Spinal cord (tissue), 10 donors: Measurements from ENCODE around the gene CEP89. TPM values are rescaled to one million over a fixed set of nuclear protein-coding genes. Genes with fewer than 3 reads are reported as not detected.
"Not testable (repeated sequence)": the region's sequence is repeated elsewhere in the genome, so short reads cannot be mapped to it uniquely, and the experiment has no call there.

Source experiments
- DNase-seq, 6 donors: peaks; one replicate each; pipeline versions ENCODE4 v3.0.0 to v3.0.0-alpha.2; 2013 to 2015; ENCODE audit warnings: low spot score in 6 of 6, low read depth in 4 of 6
- H3K27ac ChIP-seq: one replicate; pipeline ENCODE4 v1.5.1; 2013; ENCODE audit warnings: low read depth, low read length, control low read depth
- H3K27me3 ChIP-seq: one replicate; pipeline ENCODE4 v1.6.1; 2013; ENCODE audit warnings: low read length; ENCODE audit not compliant: control insufficient read depth, insufficient read depth
- H3K36me3 ChIP-seq: one replicate; pipeline ENCODE4 v1.6.1; 2013; ENCODE audit warnings: low read length; ENCODE audit not compliant: control insufficient read depth, insufficient read depth
- H3K4me1 ChIP-seq: one replicate; pipeline ENCODE4 v1.6.1; 2013; ENCODE audit warnings: low read length; ENCODE audit not compliant: control insufficient read depth, insufficient read depth
- H3K4me3 ChIP-seq: one replicate; pipeline ENCODE4 v1.5.1; 2013; ENCODE audit warnings: low read depth, low read length, control low read depth
- H3K9me3 ChIP-seq: one replicate; pipeline ENCODE4 v1.6.1; 2013; ENCODE audit warnings: low read length; ENCODE audit not compliant: control insufficient read depth, insufficient read depth
- WGBS: methylation state at CpG from one replicate; pipeline ENCODE4 v1.1.5; 2013; ENCODE audit warnings: missing lambda C conversion rate; ENCODE audit not compliant: insufficient coverage; 5-methylcytosine and 5-hydroxymethylcytosine counted together
- polyA plus RNA-seq, 2 donors: library from polyadenylated mRNA; unstranded; fragments of 120-200 nt; gene quantifications; one replicate each; pipeline ENCODE4 v1.2.1, GENCODE V29; 2013; ENCODE audit not compliant: insufficient read length in 2 of 2
- total RNA-seq, 2 donors: library from RNA; depleted of rRNA in 1 of 2; stranded (reverse); fragments of 120-200 nt in 1 of 2; fragments of >200 nt in 1 of 2; gene quantifications; one replicate each; pipeline versions ENCODE4 v1.2.3 to v1.2.4, GENCODE V29; 2013 to 2014
- donor health status: healthy.

The CEP89 gene
- total and polyA plus RNA-seq, 4 donors = 9.0 to 41.8 (median 26.3) TPM

GRCh38 chr19:32997716-32998355 lies 26.1 kb upstream of the CEP89 start:
- no peak for DNase-seq
- H3K27me3 ChIP-seq = no peaks in the 10 kb centered on the region
- H3K4me1 ChIP-seq = peaks cover 11% of the 10 kb centered on the region
- WGBS = 90% methylated on average over 13 of the region's 14 CpGs
- H3K36me3 ChIP-seq = peaks cover 30% of the 10 kb centered on the region
- H3K27ac ChIP-seq = no peak overlapping the region
- H3K4me3 ChIP-seq = no peak overlapping the region
- H3K9me3 ChIP-seq = no peaks in the 10 kb centered on the region

GRCh38 chr19:32997061-32997464 lies 25.3 kb upstream of the CEP89 start:
- WGBS = 79% methylated on average over 2 of the region's 7 CpGs
- H3K4me1 ChIP-seq = not testable (repeated sequence)

GRCh38 chr19:32995966-32996365 lies 24.2 kb upstream of the CEP89 start:
- not testable (repeated sequence) for H3K4me3 ChIP-seq, DNase-seq, H3K27ac ChIP-seq, H3K27me3 ChIP-seq, H3K9me3 ChIP-seq, H3K4me1 ChIP-seq
- 98% methylated on average over 17 of the region's 17 CpGs for WGBS
- H3K36me3 ChIP-seq = peaks cover 35% of the 10 kb centered on the region

More at GRCh38 chr19:32997061-32997464, 25.3 kb upstream of the CEP89 start:
- not testable (repeated sequence) for H3K27me3 ChIP-seq, DNase-seq, H3K9me3 ChIP-seq, H3K27ac ChIP-seq, H3K4me3 ChIP-seq
- H3K36me3 ChIP-seq = peaks cover 30% of the 10 kb centered on the region

GRCh38 chr19:32988724-32989123 lies 17.0 kb upstream of the CEP89 start:
- Histone ChIP-seq H3K4me3 (no peak overlapping the region), H3K27me3 (no peaks in the 10 kb centered on the region), H3K4me1 (no peaks in the 10 kb centered on the region), H3K27ac (no peak overlapping the region), H3K9me3 (no peaks in the 10 kb centered on the region), H3K36me3 (peaks cover 11% of the 10 kb centered on the region)
- 96% methylated on average over 3 of the region's 5 CpGs for WGBS
- no peak for DNase-seq

GRCh38 chr19:32988254-32988653 lies 16.5 kb upstream of the CEP89 start:
- not testable (repeated sequence) for DNase-seq, H3K27ac ChIP-seq, H3K9me3 ChIP-seq, H3K4me1 ChIP-seq, H3K27me3 ChIP-seq, H3K4me3 ChIP-seq
- H3K36me3 ChIP-seq = peaks cover 11% of the 10 kb centered on the region
- WGBS = 86% methylated on average over 5 of the region's 5 CpGs

GRCh38 chr19:32982488-32982887 lies 10.7 kb upstream of the CEP89 start:
- WGBS = 96% methylated on average over 2 of the region's 6 CpGs
- not testable (repeated sequence) for DNase-seq, H3K36me3 ChIP-seq, H3K27me3 ChIP-seq, H3K4me3 ChIP-seq, H3K27ac ChIP-seq, H3K4me1 ChIP-seq, H3K9me3 ChIP-seq

- H3K27ac ChIP-seq, H3K9me3 ChIP-seq, H3K4me3 ChIP-seq, H3K4me1 ChIP-seq, H3K27me3 ChIP-seq, DNase-seq: not testable (repeated sequence)
- no CpG with 5 or more reads among the region's 7 CpGs for WGBS
- peaks cover 12% of the 10 kb centered on the region for H3K36me3 ChIP-seq
Measured at GRCh38 chr19:32979807-32980206, 8.0 kb upstream of the CEP89 start.

- H3K4me1 ChIP-seq, H3K9me3 ChIP-seq, H3K4me3 ChIP-seq, H3K27ac ChIP-seq, DNase-seq, H3K27me3 ChIP-seq: not testable (repeated sequence)
- peaks cover 12% of the 10 kb centered on the region for H3K36me3 ChIP-seq
- WGBS = no CpG with 5 or more reads among the region's 4 CpGs
Measured at GRCh38 chr19:32977813-32978212, 6.1 kb upstream of the CEP89 start.

GRCh38 chr19:32977280-32977679 lies 5.5 kb upstream of the CEP89 start:
- 90% methylated on average over 4 of the region's 7 CpGs for WGBS
- no peaks in the 10 kb centered on the region for H3K27me3 ChIP-seq

GRCh38 chr19:32976223-32976805 lies 4.6 kb upstream of the CEP89 start:
- Histone ChIP-seq H3K36me3 (peaks cover 12% of the 10 kb centered on the region), H3K4me3 (no peak overlapping the region), H3K27me3 (no peaks in the 10 kb centered on the region), H3K4me1 (peaks cover 7% of the 10 kb centered on the region), H3K27ac (no peak overlapping the region), H3K9me3 (no peaks in the 10 kb centered on the region)
- 49% methylated on average over 13 of the region's 14 CpGs for WGBS
- peak; percentile 7 to 78 (median 35) for DNase-seq

More at GRCh38 chr19:32977280-32977679, 5.5 kb upstream of the CEP89 start:
- Histone ChIP-seq H3K9me3 (no peaks in the 10 kb centered on the region), H3K4me1 (peaks cover 3% of the 10 kb centered on the region), H3K27ac (no peak overlapping the region), H3K36me3 (peaks cover 12% of the 10 kb centered on the region), H3K4me3 (no peak overlapping the region)
- DNase-seq = no peak
